UCSD-AML1 (cell line): ENCODE measurements around the gene PAPPA.

Experiments used
- DNase-seq: peaks from one replicate; lab custom pipeline; 2025; ENCODE audit not compliant: unreplicated experiment; lab: John Stamatoyannopoulos, UW

Gene PAPPA

DNA sequence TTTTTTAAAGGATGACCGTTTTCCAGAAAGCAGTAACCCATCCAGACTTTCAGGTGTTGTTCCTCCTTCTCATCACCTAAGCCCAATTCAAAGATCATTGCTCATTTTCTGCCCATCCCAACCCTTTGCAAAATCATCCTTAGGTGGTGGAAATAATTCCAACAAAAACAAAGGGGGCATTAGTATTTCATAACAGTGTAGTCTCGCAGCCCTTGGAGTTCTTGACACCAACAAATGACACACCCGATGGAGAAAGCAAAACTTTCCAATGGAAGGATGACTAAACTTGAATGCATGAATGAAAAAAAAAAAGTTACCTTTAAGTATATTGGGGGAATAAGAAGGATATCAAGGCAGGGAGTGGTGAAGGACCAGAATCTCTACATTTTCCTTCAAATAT, 117.0 kb downstream of the PAPPA start:
- no peak for DNase-seq

DNA sequence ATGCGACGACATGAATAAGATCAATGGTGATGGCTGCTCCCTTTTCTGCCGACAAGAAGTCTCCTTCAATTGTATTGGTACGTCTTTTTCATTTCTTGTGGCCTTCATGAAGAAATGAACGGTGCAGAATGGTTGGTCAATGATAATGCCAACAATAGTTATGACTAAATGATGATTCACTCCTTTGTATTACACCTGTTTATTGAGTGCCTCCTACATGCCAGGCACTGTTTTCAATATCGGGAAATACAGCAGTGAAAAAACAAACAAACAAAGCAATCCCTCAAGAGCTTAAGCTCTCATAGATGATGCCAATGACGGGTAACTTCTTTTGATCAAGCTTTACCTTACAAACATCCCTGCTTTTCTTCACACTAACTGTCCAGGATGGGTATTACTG, 117.7 kb downstream of the PAPPA start:
- DNase-seq = no peak

DNA sequence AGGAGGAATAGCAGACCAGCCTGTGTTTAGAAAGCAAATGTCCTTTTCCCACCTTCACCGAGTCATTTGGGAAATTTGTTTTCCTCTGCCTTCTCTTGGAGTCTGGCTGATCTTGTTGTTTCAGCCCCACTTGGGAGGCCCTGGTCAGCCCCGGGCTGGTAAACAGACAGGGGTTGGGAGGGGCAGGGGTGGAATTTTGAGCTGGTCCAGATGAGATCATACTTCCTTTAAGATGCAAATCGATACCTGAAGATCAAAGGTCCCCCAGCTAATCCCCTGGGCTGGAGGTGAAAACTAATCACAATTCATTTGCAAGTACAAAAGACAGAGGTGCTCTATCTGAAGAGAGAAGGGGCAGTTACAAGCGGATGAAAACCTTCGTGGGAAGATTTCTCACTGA, 118.4 kb downstream of the PAPPA start:
- no peak for DNase-seq

DNA sequence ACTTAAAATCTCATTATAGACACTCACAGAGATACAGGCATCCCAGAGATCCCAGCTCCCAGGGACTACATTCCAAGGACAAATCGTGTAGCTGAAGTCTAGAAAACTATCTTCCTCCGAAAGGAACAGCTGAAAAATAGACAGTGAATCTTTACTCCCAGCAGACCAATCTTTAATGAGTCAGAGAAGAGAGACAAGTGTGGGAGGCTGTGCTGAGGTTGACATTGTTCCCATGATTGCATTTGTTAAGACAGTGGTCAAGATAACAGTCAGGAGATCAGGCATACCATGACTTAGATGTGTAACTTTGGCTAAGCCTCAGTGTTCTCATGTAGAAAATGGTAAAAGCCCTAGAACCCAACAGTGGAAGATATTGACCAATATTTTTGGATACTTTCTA, 120.7 kb downstream of the PAPPA start:
- DNase-seq = no peak

DNA sequence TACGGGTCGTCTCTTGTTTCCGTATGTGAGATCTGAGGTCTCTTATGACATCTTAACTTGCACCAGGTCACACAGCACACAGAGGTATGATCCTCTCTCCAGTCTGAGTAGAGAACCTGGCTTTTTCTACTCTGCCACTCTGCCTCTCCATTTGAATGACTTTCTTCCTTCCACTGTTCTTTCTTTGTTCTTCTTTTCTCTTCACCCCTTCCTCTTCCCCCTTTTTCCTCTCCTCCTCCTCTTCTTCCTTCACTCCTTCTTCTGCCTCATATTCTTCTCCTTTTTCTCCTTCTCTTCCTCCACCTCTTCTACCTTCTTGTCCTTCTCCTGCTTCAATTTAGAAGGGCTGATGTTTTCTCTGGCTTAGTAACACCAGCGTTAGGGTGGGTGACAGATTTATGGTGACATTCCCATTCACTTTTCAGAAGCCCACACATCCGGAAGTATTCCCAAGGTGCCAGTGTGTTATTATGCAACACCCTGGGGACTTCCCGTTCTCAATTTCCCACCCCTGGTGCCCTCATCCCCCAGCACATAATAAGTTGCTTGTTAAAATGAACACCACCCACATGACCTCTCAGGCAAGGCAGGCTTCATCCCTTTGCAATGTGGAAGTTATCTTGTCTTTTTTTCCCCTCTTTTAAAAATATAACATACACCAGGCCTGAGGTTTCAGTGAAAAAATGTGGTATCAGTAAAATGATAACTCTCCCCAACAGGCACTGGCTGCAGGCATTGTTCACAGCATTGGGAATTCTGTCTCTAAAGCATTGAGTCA, 122.0 kb downstream of the PAPPA start:
- no peak for DNase-seq

DNA sequence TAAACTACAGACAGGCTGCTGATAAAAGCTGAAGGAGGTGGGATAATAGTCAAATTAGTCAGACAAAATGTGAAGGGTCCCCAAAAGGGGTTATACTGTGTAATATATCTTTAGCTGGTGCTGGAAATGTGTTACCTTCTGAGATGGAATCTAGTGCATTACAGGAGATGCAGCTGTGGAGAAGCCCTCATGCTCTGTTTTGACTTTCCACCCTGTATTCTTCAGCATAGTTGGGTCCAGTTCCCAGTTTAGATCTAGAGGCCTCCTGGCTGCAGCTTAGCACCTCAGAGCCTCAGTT, 122.6 kb downstream of the PAPPA start:
- DNase-seq = no peak

DNA sequence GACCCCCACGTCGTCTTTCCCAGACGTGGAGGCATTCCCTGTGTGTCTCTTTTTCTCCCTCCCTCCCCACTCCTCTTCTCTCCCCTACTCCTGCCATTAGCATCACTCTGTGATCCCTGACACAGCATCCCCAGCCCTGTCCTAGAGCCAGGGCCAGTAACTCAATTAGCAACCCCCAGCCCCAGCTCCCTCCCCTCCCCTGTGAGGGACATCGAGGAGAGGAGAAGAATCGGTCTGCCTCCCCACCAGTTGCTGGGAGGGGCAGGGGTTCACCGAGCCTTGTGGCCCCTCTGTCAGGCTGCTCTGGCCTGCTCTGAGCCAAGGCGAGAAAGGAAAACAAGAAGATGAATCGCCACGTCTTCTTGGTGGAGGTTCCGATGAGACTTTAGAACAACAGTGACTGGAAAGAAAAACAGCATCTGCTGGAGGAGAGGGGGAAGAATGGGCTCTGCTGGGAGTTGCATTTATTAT, 123.1 kb downstream of the PAPPA start:
- no peak for DNase-seq

DNA sequence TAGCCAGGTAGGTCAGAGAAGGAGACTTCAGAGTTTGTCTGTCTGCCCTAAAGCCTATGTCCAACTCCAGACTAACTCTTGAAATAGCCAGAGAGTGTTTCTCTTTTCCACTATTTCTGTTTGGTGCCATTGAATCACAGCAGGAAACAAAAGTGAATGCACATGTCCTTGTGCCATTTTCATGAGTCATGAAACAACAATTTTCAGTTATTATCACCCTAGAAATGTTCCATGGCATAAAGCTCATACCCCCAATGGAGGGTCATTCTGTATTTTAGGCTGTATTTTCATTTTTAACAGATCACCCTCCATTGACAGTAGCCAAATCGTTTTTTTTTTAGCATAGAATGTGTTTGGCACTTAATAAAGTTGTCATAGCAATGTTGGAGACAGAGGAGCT, 124.7 kb downstream of the PAPPA start:
- no peak for DNase-seq

DNA sequence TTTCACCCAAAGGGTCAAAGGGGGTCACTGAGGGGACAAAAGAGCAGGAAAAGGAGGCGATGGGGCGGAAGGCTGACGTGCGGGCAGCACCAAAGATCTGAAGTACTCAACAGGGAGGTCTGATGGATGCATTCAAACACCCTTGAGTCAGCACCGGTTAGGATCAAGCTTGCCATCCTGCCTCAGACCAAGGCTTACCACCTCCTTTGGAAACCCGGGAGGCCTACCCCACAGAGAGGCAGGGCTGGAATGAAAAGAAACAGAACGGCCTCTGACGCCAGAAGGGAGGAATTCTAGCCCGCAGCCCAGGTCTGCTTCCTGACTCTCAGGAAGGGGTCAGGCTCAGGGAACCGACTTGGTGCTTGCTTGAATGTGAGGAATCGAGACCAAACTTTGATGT, 125.6 kb downstream of the PAPPA start:
- no peak for DNase-seq

DNA sequence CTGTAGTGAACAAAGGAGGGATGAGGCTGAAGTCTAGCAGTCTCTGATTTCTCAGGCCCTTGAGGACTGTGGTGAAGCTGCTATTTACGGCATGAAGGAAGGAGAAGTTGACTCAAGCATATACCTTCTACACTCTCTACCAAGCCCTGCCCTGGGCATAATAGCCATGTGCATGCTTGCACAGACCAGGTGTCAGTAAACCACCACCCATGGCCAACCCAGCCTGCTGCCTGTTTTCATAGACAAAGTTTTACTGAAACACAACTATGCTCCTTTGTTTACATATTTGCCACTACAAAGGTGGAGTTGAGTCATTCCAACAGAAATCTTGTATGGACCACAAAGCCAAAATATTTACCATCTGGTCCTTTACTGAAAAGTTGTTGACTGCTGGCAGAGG, 126.9 kb downstream of the PAPPA start:
- no peak for DNase-seq

DNA sequence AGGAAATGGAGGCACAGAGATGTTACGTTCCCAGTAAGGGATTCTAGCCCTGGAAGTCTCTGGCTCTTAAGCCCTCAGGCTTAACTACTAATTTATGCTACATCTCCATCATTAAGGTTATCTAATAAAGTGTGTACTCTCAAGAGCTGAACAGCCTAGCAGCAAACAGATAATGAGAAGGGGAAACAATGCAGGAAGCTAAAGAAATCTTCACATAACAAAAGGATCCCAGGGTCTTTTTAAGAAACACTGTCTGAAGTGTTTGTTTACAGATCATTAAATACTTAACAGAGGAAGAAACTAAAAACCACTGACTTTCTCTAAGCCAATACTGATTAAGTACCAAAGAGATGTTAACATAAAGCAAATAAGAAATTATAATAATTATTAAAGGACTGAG, 129.0 kb downstream of the PAPPA start:
- DNase-seq = no peak

DNA sequence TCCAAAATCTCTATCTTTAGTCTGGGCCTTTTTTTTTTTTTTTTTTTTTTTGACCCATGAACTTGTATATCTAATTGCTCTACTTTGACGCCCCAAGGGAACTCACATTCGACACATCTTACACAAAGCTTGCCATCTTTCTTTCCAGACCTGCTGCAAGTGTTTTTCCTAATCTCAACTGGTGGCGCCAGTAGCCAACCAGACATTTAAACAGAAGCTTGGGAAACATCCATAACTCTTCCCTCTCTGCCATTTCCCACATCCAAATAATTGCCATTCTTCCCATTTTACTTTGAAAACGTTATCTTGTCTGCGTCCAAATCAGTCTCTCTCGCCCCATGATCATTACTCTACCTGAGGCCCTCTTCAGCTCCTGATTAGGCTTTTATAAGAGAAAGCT, 130.9 kb downstream of the PAPPA start:
- no peak for DNase-seq

DNA sequence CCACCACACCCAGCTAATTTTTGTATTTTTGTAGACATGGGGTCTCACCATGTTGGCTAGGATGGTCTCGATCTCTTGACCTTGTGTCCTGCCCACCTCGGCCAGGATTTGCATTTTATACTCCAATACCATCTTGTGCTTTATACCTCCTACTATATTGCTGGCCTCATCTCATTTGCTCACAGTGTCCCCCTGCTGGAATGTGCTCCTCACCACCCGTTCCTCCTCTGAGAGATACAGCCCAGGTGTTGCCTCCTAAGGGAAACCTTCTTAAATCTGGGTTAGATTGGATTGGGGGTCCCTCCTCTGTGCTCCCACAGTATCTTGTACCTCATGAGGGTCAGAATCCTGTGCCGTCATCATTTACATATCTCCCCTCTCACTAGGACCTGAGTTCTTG, 131.7 kb downstream of the PAPPA start:
- DNase-seq = no peak

DNA sequence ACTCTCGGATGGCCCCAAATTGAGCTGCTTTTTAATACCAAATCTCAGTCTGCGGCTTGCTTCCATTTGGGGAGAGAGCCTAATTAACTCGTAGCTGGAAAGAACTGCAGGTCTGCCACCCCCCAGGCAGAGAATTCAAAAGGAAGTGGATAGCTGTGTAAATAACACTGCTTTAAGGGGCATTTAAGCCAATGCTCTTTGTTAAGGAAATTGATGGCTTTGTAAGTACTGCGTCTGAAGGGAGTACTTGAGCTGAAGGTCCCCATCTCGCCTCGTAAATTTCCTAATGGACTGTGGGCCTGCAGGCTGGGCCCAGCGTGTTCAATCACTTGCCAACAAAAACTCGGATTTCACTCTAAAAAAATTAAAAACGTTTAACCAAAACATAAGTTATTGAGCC, 132.7 kb downstream of the PAPPA start:
- DNase-seq = no peak

DNA sequence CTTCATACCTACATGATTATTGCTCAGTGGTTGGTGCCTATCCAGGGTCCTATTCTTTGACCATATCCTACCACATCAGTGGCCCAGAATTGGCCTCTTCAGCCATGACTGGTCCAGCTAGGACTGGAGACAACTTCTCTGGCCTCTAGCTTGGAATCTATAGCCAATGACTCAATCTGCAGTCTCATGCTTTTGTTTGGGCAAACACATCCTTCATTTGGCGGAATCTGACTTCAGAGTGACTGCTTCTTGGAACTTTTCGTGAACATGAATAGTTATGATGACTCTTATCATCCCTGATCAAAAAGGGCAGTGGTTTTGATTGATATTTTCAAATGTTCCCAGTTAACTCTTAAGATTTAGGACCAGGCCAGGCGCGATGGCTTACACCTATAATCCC, 134.1 kb downstream of the PAPPA start:
- no peak for DNase-seq

DNA sequence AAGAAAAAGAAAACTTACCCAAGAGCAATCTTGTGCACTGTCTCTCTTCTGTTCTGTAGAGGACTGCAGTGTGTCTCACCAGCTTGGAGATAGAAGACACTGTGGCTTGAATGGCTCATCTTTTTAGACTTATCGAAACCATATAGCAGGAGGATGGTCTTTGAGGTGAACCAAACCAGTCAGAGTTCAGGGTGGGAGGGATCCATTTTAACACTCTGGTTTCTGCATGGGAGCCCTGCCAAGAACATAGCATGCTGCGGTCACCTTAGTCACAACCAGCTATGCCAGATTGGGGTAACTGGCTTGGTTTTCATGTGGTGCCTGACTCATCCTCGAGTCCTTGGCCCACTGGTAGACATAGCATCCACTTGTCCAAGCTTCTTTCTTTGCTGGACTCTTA, 135.1 kb downstream of the PAPPA start:
- DNase-seq = no peak

DNA sequence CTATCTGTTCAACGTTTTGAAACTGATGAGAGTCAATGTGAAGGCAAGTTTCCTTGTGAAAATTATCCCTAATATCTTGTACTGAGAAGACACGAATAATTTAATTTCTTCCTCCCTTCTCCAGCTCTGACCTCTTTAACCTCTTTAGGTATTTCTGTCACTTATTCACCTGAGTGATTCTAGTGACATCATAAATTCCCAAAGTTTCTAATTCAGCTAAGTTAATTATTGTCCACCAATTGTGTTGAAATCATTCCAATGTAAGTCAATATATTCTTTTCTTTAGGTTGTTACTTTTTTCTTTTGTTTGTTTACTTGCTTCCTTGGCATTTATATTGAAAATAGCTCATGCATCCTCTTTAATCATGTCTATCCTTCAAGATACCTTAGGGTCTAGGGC, 143.8 kb downstream of the PAPPA start:
- no peak for DNase-seq

DNA sequence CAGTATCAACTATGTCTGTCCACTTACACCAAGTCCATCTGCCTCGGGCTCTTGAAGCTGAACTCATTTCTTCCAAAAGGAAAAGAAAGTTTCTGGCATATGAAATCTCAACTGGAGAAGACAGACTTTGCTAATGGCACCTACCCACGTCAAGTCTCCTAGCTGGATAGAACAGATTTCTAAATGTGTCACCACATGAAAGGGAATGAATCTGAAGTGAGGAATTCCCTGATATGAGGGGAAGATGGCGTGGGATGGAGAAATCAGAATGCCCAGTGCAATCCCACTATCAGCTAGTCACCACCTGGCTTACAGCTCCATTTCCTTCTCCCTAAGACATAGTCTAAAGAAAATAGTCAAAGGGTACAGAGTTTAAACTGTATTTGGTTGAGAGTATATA, 144.7 kb downstream of the PAPPA start:
- DNase-seq = no peak

DNA sequence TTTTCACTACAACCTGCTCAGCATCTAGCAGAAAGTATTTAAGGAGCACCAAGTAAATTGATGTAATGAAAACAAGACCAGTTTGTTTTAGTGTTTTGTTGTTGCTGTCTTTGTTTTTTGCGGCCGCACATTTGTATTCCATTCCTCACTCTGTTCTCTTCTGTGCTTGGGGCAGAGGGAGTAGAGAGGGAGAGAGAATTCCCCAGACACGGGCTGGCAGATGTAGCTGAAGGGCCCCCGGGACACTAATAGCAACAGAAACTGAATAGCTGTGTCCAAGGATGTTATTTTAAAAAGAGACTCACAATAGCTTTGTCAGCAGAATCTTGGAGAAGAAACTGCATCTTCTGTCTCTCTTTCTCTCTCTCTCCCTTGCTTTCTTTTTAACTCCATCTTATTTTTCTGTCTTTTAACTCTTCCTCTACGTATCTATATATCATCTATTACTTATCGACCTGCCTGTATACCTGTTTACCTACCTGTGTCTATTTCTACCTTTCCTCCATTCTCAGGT, 145.3 kb downstream of the PAPPA start:
- no peak for DNase-seq

DNA sequence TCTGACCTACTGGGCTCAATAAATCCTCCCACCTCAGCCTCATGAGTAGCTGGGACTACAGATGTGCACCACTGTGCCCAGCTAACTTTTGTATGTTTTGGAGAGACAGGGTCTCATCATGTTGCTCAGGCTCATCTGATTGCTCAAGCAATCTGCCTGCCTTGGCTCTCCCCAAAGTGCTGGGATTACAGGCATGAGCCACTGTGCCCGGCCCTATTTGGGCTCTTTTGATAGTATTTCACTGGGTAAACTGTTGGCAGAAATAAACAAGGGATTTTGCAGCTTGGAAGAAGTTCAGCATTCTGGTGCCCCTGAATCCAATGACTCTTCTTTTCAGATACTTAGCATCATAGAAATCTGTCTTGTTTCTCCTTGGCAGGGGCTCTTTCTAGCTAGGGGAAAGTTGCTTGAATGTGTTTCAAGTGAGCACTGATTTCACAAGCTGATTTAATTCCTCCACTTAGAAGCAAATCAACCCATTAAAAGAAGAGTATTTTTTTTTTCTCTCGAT, 146.8 kb downstream of the PAPPA start:
- DNase-seq = no peak

DNA sequence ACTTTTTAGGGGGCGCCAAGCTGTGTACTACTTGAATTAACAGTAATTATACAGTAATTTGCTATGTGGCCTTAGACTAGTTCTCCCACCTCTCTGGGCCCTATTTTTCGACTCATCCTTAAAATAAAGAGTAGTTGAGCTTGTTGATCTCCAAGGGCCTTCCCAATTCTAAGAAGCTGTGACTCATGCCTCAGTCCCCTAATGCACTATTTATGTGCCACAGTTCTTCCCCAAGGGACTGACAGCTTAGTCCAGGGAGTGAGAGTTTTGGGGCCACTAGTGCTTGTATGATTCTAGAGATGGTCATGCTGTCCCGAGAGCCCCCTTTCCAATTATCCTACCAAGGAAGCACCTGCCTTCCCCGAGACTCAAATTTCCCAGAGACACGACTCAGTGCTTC, 149.7 kb downstream of the PAPPA start:
- DNase-seq = no peak

DNA sequence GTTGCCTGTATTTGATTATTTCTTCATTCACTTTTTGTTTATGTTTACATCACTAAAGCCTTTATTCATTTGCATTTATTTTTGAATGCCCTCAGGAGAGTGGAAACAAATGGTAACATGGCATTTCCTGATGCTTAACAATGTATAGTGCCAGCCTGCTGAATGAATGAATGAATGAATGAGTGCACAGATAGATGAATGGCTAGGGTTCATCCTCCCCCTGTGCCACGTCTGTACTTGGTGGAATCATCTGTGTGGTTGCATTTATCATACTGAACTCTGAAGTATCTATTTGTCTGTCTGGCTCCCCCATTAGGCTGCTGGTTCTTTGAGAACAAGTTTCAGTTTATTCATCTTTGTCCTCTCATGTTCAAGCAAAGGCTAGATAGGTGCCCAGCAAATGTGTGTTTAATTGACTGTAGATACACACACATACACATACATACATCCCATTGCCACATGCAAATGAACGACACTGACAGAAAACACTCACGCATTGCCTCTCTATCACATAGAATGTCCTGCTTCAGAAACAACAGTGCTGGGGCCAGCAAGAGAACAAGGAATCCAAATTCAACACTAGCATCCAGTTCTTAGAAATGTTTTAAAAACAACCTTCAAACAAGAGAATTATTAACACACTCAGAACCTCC, 150.4 kb downstream of the PAPPA start:
- DNase-seq = no peak

DNA sequence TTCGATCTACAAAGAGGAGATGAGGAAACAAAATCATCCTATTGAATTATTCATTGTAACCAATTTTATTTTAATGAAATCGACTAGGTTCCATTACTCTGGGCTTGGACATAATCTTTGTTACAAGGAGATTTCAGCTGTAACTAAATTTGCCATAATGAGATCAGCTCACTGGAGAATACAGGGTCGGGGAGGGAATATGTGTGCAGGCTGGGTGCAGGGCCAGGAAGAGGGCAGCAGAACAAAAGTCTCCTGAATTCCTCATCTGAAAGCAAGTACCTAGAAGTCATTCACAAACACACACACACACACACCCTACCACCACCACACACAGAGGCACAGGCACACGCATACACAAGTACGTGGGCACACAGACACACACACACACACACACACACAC, 151.2 kb downstream of the PAPPA start:
- no peak for DNase-seq
